ENCODE results near the gene ZFAND6. TPM values are rescaled to one million over a fixed set of nuclear protein-coding genes. Genes with fewer than 3 reads are reported as not detected.

ZFAND6 gene
- polyA plus RNA-seq, 1 donor from 2014 or later, result 353 TPM

GRCh38 chr15:80176443-80176842 lies 117.0 kb downstream of the ZFAND6 start:
- Histone ChIP-seq H3K4me3 (ENCODE audit: low read length) (no peak overlapping the region), H3K9me2 (ENCODE audit: insufficient read depth, low read length) (no peaks in the 10 kb centered on the region), H3K79me2 (replicated peaks; ENCODE audit: insufficient read depth, low read length) (no peaks in the 10 kb centered on the region), H3K9me3 (ENCODE audit: low read length) (no peaks in the 10 kb centered on the region), H3K9ac (ENCODE audit: low read length) (no peak overlapping the region), H3K36me3 (ENCODE audit: insufficient read depth, low read length) (no peaks in the 10 kb centered on the region), H2AFZ (ENCODE audit: low read depth, low read length) (no peak overlapping the region), H3F3A (ENCODE audit: insufficient read depth, low read length, poor library complexity, severe bottlenecking) (no peaks in the 10 kb centered on the region), H4K20me1 (ENCODE audit: insufficient read depth) (no peaks in the 10 kb centered on the region), H3K27me3 (ENCODE audit: insufficient read depth, low read depth, low read length) (no peaks in the 10 kb centered on the region), H3K27ac (ENCODE audit: low read length) (no peak overlapping the region), H3K4me2 (ENCODE audit: low read length) (no peak overlapping the region)
- TF ChIP-seq EZH2 (IDR thresholded peaks at IDR 0.05; ENCODE audit: borderline replicate concordance, insufficient read depth, low read length, poor library complexity, severe bottlenecking) (no peak), TAF1 (IDR thresholded peaks at IDR 0.05; ENCODE audit: low read depth) (no peak), MXI1 (conservative IDR thresholded peaks at IDR 0.05; ENCODE audit: poor library complexity, severe bottlenecking) (no peak), POLR2AphosphoS5 (IDR thresholded peaks at IDR 0.05) (no peak), EP300 (conservative IDR thresholded peaks at IDR 0.05; ENCODE audit: poor library complexity, severe bottlenecking) (no peak), RAD21 (conservative IDR thresholded peaks at IDR 0.05) (no peak)
- TF ChIP-seq, protein P1, sequence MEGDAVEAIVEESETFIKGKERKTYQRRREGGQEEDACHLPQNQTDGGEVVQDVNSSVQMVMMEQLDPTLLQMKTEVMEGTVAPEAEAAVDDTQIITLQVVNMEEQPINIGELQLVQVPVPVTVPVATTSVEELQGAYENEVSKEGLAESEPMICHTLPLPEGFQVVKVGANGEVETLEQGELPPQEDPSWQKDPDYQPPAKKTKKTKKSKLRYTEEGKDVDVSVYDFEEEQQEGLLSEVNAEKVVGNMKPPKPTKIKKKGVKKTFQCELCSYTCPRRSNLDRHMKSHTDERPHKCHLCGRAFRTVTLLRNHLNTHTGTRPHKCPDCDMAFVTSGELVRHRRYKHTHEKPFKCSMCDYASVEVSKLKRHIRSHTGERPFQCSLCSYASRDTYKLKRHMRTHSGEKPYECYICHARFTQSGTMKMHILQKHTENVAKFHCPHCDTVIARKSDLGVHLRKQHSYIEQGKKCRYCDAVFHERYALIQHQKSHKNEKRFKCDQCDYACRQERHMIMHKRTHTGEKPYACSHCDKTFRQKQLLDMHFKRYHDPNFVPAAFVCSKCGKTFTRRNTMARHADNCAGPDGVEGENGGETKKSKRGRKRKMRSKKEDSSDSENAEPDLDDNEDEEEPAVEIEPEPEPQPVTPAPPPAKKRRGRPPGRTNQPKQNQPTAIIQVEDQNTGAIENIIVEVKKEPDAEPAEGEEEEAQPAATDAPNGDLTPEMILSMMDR (IDR thresholded peaks at IDR 0.05; ENCODE audit: poor library complexity, severe bottlenecking), result no peak
- TF ChIP-seq, protein P2, sequence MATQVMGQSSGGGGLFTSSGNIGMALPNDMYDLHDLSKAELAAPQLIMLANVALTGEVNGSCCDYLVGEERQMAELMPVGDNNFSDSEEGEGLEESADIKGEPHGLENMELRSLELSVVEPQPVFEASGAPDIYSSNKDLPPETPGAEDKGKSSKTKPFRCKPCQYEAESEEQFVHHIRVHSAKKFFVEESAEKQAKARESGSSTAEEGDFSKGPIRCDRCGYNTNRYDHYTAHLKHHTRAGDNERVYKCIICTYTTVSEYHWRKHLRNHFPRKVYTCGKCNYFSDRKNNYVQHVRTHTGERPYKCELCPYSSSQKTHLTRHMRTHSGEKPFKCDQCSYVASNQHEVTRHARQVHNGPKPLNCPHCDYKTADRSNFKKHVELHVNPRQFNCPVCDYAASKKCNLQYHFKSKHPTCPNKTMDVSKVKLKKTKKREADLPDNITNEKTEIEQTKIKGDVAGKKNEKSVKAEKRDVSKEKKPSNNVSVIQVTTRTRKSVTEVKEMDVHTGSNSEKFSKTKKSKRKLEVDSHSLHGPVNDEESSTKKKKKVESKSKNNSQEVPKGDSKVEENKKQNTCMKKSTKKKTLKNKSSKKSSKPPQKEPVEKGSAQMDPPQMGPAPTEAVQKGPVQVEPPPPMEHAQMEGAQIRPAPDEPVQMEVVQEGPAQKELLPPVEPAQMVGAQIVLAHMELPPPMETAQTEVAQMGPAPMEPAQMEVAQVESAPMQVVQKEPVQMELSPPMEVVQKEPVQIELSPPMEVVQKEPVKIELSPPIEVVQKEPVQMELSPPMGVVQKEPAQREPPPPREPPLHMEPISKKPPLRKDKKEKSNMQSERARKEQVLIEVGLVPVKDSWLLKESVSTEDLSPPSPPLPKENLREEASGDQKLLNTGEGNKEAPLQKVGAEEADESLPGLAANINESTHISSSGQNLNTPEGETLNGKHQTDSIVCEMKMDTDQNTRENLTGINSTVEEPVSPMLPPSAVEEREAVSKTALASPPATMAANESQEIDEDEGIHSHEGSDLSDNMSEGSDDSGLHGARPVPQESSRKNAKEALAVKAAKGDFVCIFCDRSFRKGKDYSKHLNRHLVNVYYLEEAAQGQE (IDR thresholded peaks at IDR 0.05; ENCODE audit: borderline replicate concordance), result no peak

GRCh38 chr15:80177156-80177555 lies 117.7 kb downstream of the ZFAND6 start:
- no peaks in the 10 kb centered on the region for H3F3A ChIP-seq (ENCODE audit: insufficient read depth, low read length, poor library complexity, severe bottlenecking)
- H3K9me3 ChIP-seq (ENCODE audit: low read length), result no peaks in the 10 kb centered on the region
- no peak overlapping the region for H3K4me3 ChIP-seq (ENCODE audit: low read length)
- H3K36me3 ChIP-seq (ENCODE audit: insufficient read depth, low read length), result no peaks in the 10 kb centered on the region
- H3K9ac ChIP-seq (ENCODE audit: low read length), result no peak overlapping the region
- no peaks in the 10 kb centered on the region for H3K79me2 ChIP-seq (replicated peaks; ENCODE audit: insufficient read depth, low read length)
- TF ChIP-seq MXI1 (conservative IDR thresholded peaks at IDR 0.05; ENCODE audit: poor library complexity, severe bottlenecking), result no peak
- no peak for TF ChIP-seq SMC3 (conservative IDR thresholded peaks at IDR 0.05; ENCODE audit: poor library complexity)
- TF ChIP-seq RAD21 (conservative IDR thresholded peaks at IDR 0.05), result no peak
- TF ChIP-seq EZH2 (IDR thresholded peaks at IDR 0.05; ENCODE audit: borderline replicate concordance, insufficient read depth, low read length, poor library complexity, severe bottlenecking), result no peak
- TF ChIP-seq POLR2AphosphoS5 (IDR thresholded peaks at IDR 0.05), result no peak
- no peak for TF ChIP-seq TAF1 (IDR thresholded peaks at IDR 0.05; ENCODE audit: low read depth)
- TF ChIP-seq, protein P1 (IDR thresholded peaks at IDR 0.05; ENCODE audit: poor library complexity, severe bottlenecking), result no peak
- TF ChIP-seq, protein P2 (IDR thresholded peaks at IDR 0.05; ENCODE audit: borderline replicate concordance), result no peak
- no peak for TF ChIP-seq EP300 (conservative IDR thresholded peaks at IDR 0.05; ENCODE audit: poor library complexity, severe bottlenecking)
- H3K27me3 ChIP-seq (ENCODE audit: insufficient read depth, low read depth, low read length), result no peaks in the 10 kb centered on the region
- H3K27ac ChIP-seq (ENCODE audit: low read length), result no peak overlapping the region
- H3K4me2 ChIP-seq (ENCODE audit: low read length), result no peak overlapping the region
- no peaks in the 10 kb centered on the region for H3K9me2 ChIP-seq (ENCODE audit: insufficient read depth, low read length)
- no peak overlapping the region for H2AFZ ChIP-seq (ENCODE audit: low read depth, low read length)
- no peaks in the 10 kb centered on the region for H4K20me1 ChIP-seq (ENCODE audit: insufficient read depth)
